Measurements from ENCODE around the gene GPR179.

Gene GPR179

GRCh38 chr17:38343608-38344419 lies at the start of gene GPR179:
Gene GPR179 (minus strand): TSS chr17:38343956. CDS start chr17:38343789, 167 bp downstream.
- no peak for DNase-seq (ENCODE audit: low read depth in 2 of 2)

GRCh38 chr17:38379448-38379847 lies 35.7 kb upstream of the GPR179 start:
- no peak for DNase-seq (ENCODE audit: low read depth in 2 of 2)

GRCh38 chr17:38369124-38369886 lies 25.5 kb upstream of the GPR179 start:
- no peak for DNase-seq (ENCODE audit: low read depth in 2 of 2)

GRCh38 chr17:38364741-38365140 lies 21.0 kb upstream of the GPR179 start:
- no peak for DNase-seq (ENCODE audit: low read depth in 2 of 2)

- no peak for DNase-seq (ENCODE audit: low read depth in 2 of 2)
Measured at GRCh38 chr17:38363016-38363415, 19.3 kb upstream of the GPR179 start.

GRCh38 chr17:38361694-38362465 lies 18.1 kb upstream of the GPR179 start:
- no peak for DNase-seq (ENCODE audit: low read depth in 2 of 2)

- no peak for DNase-seq (ENCODE audit: low read depth in 2 of 2)
Measured at GRCh38 chr17:38358586-38359513, 15.1 kb upstream of the GPR179 start.

GRCh38 chr17:38357486-38358123 lies 13.8 kb upstream of the GPR179 start:
- no peak for DNase-seq (ENCODE audit: low read depth in 2 of 2)

- no peak for DNase-seq (ENCODE audit: low read depth in 2 of 2)
Measured at GRCh38 chr17:38355251-38355650, 11.5 kb upstream of the GPR179 start.

GRCh38 chr17:38354466-38354865 lies 10.7 kb upstream of the GPR179 start:
- DNase-seq (ENCODE audit: low read depth in 2 of 2): no peak

GRCh38 chr17:38353668-38354067 lies 9.9 kb upstream of the GPR179 start:
- no peak for DNase-seq (ENCODE audit: low read depth in 2 of 2)

- no peak for DNase-seq (ENCODE audit: low read depth in 2 of 2)
Measured at GRCh38 chr17:38353086-38353604, 9.4 kb upstream of the GPR179 start.

- DNase-seq (ENCODE audit: low read depth in 2 of 2): no peak
Measured at GRCh38 chr17:38352245-38353085, 8.7 kb upstream of the GPR179 start.

- DNase-seq (ENCODE audit: low read depth in 2 of 2): peak; percentile 83 to 85
Measured at GRCh38 chr17:38351412-38352222, 7.9 kb upstream of the GPR179 start, which contains the start of gene SOCS7. Gene SOCS7 (plus strand): TSS chr17:38351844. CDS start chr17:38352053, 209 bp downstream.

- DNase-seq (ENCODE audit: low read depth in 2 of 2): no peak
Measured at GRCh38 chr17:38350035-38350434, 6.3 kb upstream of the GPR179 start.

- DNase-seq (ENCODE audit: low read depth in 2 of 2): peak; percentile 53 to 73
Measured at GRCh38 chr17:38349097-38349730, 5.5 kb upstream of the GPR179 start.

- no peak for DNase-seq (ENCODE audit: low read depth in 2 of 2)
Measured at GRCh38 chr17:38345743-38346142, 2.0 kb upstream of the GPR179 start.

GRCh38 chr17:38344420-38344745 lies 627 bp upstream of the GPR179 start:
- no peak for DNase-seq (ENCODE audit: low read depth in 2 of 2)
